ENCODE data around the gene CCDC136. TPM values are rescaled to one million over a fixed set of nuclear protein-coding genes. Genes with fewer than 3 reads are reported as not detected.

The CCDC136 gene
- total RNA-seq, 1 donor from 2014 or later: 39.1 TPM

DNA sequence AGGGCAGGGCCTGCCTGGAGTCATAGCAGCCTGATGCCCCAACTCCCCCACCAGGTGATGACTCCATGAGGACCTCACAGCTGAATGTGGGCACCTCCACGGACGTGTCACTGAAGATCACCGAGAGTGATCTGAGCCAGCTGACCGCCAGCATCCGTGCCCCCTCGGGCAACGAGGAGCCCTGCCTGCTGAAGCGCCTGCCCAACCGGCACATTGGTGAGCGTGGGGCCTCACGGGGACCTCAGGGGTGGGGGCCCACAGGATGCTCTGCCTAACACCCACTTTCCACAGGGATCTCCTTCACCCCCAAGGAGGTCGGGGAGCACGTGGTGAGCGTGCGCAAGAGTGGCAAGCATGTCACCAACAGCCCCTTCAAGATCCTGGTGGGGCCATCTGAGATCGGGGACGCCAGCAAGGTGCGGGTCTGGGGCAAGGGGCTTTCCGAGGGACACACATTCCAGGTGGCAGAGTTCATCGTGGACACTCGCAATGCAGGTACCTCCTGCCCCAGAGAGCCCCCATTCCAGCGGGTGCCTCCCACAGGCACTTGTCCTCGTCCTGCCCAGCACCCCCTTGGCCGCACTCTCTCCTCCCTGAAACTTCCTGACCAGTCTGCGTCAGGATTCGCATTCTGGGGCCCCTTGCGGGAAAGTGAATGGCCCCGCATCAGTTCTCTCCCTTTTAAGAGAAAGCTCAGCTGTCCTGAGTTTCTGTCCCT is 60.9 kb downstream of the CCDC136 start:
- TF ChIP-seq, protein P1, sequence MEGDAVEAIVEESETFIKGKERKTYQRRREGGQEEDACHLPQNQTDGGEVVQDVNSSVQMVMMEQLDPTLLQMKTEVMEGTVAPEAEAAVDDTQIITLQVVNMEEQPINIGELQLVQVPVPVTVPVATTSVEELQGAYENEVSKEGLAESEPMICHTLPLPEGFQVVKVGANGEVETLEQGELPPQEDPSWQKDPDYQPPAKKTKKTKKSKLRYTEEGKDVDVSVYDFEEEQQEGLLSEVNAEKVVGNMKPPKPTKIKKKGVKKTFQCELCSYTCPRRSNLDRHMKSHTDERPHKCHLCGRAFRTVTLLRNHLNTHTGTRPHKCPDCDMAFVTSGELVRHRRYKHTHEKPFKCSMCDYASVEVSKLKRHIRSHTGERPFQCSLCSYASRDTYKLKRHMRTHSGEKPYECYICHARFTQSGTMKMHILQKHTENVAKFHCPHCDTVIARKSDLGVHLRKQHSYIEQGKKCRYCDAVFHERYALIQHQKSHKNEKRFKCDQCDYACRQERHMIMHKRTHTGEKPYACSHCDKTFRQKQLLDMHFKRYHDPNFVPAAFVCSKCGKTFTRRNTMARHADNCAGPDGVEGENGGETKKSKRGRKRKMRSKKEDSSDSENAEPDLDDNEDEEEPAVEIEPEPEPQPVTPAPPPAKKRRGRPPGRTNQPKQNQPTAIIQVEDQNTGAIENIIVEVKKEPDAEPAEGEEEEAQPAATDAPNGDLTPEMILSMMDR (IDR thresholded peaks at IDR 0.05; ENCODE audit: unreplicated experiment): no peak
- no peak for DNase-seq (ENCODE audit: low spot score in 2 of 2, unreplicated experiment in 2 of 2)
- H3K4me1 Mint-ChIP-seq: no peaks in the 10 kb centered on the region
- no peaks in the 10 kb centered on the region for H3K9me3 Mint-ChIP-seq
- no peak overlapping the region for H3K4me3 Mint-ChIP-seq
- peaks cover 22% of the 10 kb centered on the region for H3K36me3 Mint-ChIP-seq
- H3K27me3 Mint-ChIP-seq (ENCODE audit: low read depth): no peaks in the 10 kb centered on the region
- no peak overlapping the region for H3K27ac Mint-ChIP-seq

DNA sequence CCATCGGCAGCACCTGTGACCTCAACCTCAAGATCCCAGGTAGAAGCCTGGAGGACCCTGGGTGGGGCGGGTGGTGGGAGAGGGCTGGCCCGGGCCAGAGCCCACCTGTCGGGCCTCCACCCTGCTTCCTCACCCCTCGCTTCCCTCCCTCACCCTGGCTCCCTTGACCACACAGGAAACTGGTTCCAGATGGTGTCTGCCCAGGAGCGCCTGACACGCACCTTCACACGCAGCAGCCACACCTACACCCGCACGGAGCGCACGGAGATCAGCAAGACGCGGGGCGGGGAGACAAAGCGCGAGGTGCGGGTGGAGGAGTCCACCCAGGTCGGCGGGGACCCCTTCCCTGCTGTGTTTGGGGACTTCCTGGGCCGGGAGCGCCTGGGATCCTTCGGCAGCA is 62.0 kb downstream of the CCDC136 start:
- Mint-ChIP-seq H3K4me3 (no peak overlapping the region), H3K4me1 (no peaks in the 10 kb centered on the region), H3K36me3 (peaks cover 18% of the 10 kb centered on the region), H3K27me3 (ENCODE audit: low read depth) (no peaks in the 10 kb centered on the region), H3K9me3 (no peaks in the 10 kb centered on the region), H3K27ac (no peak overlapping the region)
- no peak for DNase-seq (ENCODE audit: low spot score in 2 of 2, unreplicated experiment in 2 of 2)
- TF ChIP-seq, protein P1 (IDR thresholded peaks at IDR 0.05; ENCODE audit: unreplicated experiment): no peak

DNA sequence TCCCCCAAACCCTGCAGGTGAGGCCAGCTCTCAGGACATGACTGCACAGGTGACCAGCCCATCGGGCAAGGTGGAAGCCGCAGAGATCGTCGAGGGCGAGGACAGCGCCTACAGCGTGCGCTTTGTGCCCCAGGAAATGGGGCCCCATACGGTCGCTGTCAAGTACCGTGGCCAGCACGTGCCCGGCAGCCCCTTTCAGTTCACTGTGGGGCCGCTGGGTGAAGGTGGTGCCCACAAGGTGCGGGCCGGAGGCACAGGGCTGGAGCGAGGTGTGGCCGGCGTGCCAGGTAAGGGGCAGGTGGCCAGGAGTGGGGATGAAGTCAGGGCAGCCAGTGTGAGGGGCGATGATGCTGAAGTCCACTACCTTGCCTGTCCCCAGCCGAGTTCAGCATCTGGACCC is 62.6 kb downstream of the CCDC136 start:
- Mint-ChIP-seq H3K27ac (no peak overlapping the region), H3K36me3 (peaks cover 15% of the 10 kb centered on the region), H3K4me3 (no peak overlapping the region), H3K9me3 (no peaks in the 10 kb centered on the region), H3K4me1 (no peaks in the 10 kb centered on the region), H3K27me3 (ENCODE audit: low read depth) (no peaks in the 10 kb centered on the region)
- DNase-seq (ENCODE audit: low spot score in 2 of 2, unreplicated experiment in 2 of 2): no peak
- TF ChIP-seq, protein P1 (IDR thresholded peaks at IDR 0.05; ENCODE audit: unreplicated experiment): no peak

DNA sequence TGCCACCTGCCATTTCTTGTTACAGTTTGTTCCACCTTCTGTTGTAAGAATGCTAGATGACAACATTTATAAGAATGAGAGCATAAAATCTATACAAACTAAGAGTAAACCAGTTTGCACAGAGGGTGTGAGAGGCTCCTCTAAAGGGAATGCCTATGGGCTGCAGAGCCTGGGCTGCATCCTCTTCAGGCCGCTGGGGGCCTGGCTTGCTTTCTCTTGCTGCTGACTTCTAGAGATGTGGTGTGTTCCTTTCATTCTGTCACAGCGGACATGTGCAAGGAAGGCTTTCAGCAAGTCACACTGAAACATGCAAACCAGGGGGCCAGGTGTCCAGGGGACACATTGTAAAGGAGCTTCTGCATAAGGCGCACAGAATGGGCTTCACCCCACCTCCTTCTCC is 63.8 kb downstream of the CCDC136 start:
- Mint-ChIP-seq H3K9me3 (no peaks in the 10 kb centered on the region), H3K27ac (no peak overlapping the region), H3K4me1 (no peaks in the 10 kb centered on the region), H3K36me3 (peaks cover 10% of the 10 kb centered on the region), H3K4me3 (no peak overlapping the region), H3K27me3 (ENCODE audit: low read depth) (no peaks in the 10 kb centered on the region)
- DNase-seq (ENCODE audit: low spot score in 2 of 2, unreplicated experiment in 2 of 2): no peak
- TF ChIP-seq, protein P1 (IDR thresholded peaks at IDR 0.05; ENCODE audit: unreplicated experiment): no peak

DNA sequence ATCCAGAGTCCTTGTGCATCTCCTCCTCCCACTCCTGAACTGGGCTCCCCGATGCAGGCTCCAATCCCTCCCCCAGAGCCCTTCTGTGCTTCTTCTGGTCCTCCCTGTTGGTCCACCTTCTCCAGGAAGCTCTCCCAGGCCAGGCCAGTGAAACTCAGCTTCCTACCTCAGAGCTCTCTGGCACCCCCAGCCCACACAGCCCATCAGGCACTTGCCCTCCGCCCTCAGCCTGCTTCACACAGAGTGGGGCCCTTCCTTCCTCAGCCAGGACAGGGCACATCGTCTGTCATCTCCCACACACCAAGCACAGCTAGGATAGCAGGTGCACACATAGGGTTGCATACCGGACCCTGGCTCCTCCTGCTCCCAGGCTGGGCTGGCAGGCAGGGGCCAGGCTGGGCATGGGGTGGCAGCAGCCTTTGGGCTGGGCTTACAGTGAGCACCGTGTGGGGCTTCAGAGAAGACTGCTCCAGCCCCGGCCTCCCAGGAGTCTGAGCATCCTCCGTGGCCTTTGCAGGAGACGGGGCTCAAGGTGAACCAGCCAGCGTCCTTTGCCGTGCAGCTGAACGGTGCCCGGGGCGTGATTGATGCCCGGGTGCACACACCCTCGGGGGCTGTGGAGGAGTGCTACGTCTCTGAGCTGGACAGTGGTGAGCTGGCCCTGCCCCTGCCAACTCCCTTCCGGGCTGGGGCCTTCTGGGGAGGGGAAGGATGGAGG is 64.4 kb downstream of the CCDC136 start:
- Mint-ChIP-seq H3K27me3 (ENCODE audit: low read depth) (no peaks in the 10 kb centered on the region), H3K4me3 (no peak overlapping the region), H3K36me3 (peaks cover 10% of the 10 kb centered on the region), H3K27ac (no peak overlapping the region), H3K9me3 (no peaks in the 10 kb centered on the region), H3K4me1 (peaks cover 5% of the 10 kb centered on the region)
- DNase-seq (ENCODE audit: low spot score in 2 of 2, unreplicated experiment in 2 of 2): no peak
- TF ChIP-seq, protein P1 (IDR thresholded peaks at IDR 0.05; ENCODE audit: unreplicated experiment): no peak
